BJ (cell line): ENCODE measurements around the gene SOX9. TPM values are rescaled to one million over a fixed set of nuclear protein-coding genes. Genes with fewer than 3 reads are reported as not detected.

ENCODE experiments used
- CTCF ChIA-PET: fragments of 350-600 bp; formaldehyde crosslinking; extraction: SDS; loops from one replicate; lab custom pipeline; 2021; ENCODE audit warnings: antibody characterized with exemption, inconsistent platforms; lab: Yijun Ruan, JAX
- POLR2A ChIA-PET: fragments of 300-600 bp; sonication (Branson Sonifier 250); formaldehyde crosslinking; extraction: SDS; loops from one replicate; lab custom pipeline; 2021; ENCODE audit warnings: antibody characterized with exemption; lab: Charles Lee
- DNase-seq: peaks from one replicate; pipeline ENCODE4 v3.0.0-alpha.2; 2011; ENCODE audit warnings: low read depth
- H3K27me3 ChIP-seq: 2 replicates; pipeline ENCODE4 v1.6.0; 2011; ENCODE audit warnings: low read length; ENCODE audit not compliant: control insufficient read depth, insufficient read depth
- H3K36me3 ChIP-seq: 2 replicates; pipeline ENCODE4 v1.5.1; 2011; ENCODE audit warnings: low read length; ENCODE audit not compliant: control insufficient read depth, insufficient read depth
- H3K4me3 ChIP-seq: 2 replicates; pipeline ENCODE4 v1.5.1; 2011; ENCODE audit warnings: low read depth, mild to moderate bottlenecking, control low read depth, low read length
- CTCF ChIP-seq: IDR thresholded peaks from 2 replicates; pipeline ENCODE4 v1.5.1; 2011; ENCODE audit warnings: low read depth, mild to moderate bottlenecking, control low read depth, inconsistent platforms, low read length, moderate library complexity; ENCODE audit not compliant: insufficient read depth
- polyA plus RNA-seq: library from polyadenylated mRNA; depleted of rRNA; stranded (reverse); fragments of >200 nt; gene quantifications from 2 replicates; pipeline ENCODE4 v1.2.3, GENCODE V29; 2011

The SOX9 gene
- polyA plus RNA-seq, 1 experiment = 0.54 TPM

DNA sequence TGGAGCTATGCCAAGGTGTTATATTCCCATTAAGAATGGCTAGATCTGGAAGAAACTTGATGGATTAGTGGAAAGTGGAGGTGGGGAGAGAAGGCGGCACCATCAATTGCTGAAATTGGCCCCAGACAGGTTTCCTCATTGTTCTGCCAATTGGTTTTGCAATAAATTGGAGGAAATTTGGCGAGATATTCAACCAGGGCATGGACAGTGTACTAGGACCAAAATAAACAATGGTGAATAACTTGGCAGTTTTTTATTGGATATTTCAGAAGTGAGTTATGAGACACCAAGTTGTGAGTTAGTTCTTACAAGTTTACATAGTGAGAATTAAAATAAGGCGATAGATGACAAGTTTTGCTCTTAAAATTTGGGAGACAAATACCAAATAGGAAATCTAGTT, 41.1 kb upstream of the SOX9 start:
- Histone ChIP-seq H3K27me3 (no peaks in the 10 kb centered on the region), H3K4me3 (no peak overlapping the region), H3K36me3 (no peaks in the 10 kb centered on the region)
- no peak for DNase-seq
- CTCF ChIA-PET = no interaction called here
- POLR2A ChIA-PET = no interaction called here
- TF ChIP-seq CTCF = no peak

GRCh38 chr17:72087876-72088275, 32.9 kb upstream of the SOX9 start:
- TF ChIP-seq CTCF = no peak
- DNase-seq = no peak
- Histone ChIP-seq H3K27me3 (peaks cover 1% of the 10 kb centered on the region; the same call in 1 of the 2 replicates), H3K36me3 (no peaks in the 10 kb centered on the region), H3K4me3 (no peak overlapping the region)
- ChIA-PET POLR2A (no interaction called here), CTCF (interaction anchor here (0.9 kb wide), 2 partner anchors 13 kb away, joined by 3 to 4 read pairs; no protein-coding TSS in a partner anchor)

GRCh38 chr17:72089453-72089987, 31.3 kb upstream of the SOX9 start:
- H3K36me3 ChIP-seq = no peaks in the 10 kb centered on the region
- ChIA-PET POLR2A (no interaction called here), CTCF (interaction anchor here (1.1 kb wide), 1 partner anchor 9 kb away, joined by 4 read pairs; no protein-coding TSS in a partner anchor)
- no peak overlapping the region for H3K4me3 ChIP-seq
- no peak for DNase-seq
- peaks cover 1% of the 10 kb centered on the region; the same call in 1 of the 2 replicates for H3K27me3 ChIP-seq
- TF ChIP-seq CTCF = no peak

DNA sequence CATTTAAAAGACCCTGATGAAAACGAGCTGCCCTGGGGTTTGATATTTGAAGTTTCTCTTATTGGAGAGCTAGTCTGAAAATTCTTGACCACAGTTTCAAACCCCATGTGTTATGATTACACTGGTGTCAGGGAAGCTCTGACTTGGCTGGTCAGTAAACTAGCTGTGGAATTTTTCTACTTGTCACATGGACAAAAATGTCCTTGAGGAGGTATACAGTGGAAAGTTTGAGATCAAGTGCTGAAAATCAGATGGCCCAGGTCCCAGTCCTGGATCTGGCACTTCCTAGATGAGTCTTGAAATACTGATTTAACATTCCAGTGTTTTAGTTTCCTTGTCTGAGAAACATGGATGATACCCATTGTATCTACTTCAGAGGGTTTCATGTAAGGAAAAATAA, 30.7 kb upstream of the SOX9 start:
- Histone ChIP-seq H3K27me3 (peaks cover 1% of the 10 kb centered on the region; the same call in 1 of the 2 replicates), H3K36me3 (no peaks in the 10 kb centered on the region), H3K4me3 (no peak overlapping the region)
- POLR2A ChIA-PET = no interaction called here
- CTCF ChIA-PET = interaction anchor here (1.1 kb wide), 1 partner anchor 8 kb away, joined by 4 read pairs; no protein-coding TSS in a partner anchor
- no peak for DNase-seq
- TF ChIP-seq CTCF = no peak

DNA sequence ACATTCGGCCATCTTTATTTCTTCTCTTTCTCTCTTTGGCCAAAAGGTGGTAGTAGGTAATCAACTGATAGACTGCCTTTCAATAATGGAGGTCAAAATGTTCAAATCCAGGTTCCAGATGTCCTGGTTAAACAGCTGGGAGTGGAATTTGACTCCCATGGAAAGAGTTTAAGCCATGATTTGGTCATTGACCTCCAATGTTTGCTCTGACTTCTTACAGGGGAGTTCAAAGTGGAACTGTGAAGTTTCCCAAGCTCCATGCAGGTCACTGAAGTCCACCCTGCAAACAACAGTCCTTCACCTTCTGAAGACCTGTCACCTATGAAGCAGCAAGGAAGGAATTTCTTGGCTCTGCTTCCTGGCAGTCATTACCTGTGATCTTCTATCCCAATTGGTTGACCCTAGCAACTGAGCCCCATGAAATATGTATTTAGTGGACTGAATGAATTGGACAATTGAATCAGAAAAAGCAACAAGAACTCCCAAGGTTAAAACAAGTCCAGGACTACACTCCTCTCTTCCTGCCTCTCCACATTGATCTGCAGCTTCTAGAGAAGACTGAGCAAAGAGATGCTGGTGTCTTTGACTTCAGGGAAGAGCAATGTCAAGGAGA, 28.0 kb upstream of the SOX9 start:
- no peak for TF ChIP-seq CTCF
- POLR2A ChIA-PET = no interaction called here
- no peaks in the 10 kb centered on the region for H3K36me3 ChIP-seq
- CTCF ChIA-PET = interaction anchor here (1.0 kb wide), 1 partner anchor 17 kb away, joined by 3 read pairs; no protein-coding TSS in a partner anchor
- H3K27me3 ChIP-seq = peaks cover 1% of the 10 kb centered on the region; the same call in 1 of the 2 replicates
- no peak for DNase-seq
- H3K4me3 ChIP-seq = no peak overlapping the region
